HG03066 (cell line): ENCODE results near the gene LUC7L2.
"Not testable (repeated sequence)": the region's sequence is repeated elsewhere in the genome, so short reads cannot be mapped to it uniquely, and the experiment has no call there.

Experiments used
- ATAC-seq: cut with Tn5 transposase; IDR thresholded peaks from one replicate; pipeline ENCODE4 v1.9.1; 2021; ENCODE audit warnings: low read depth; ENCODE audit not compliant: unreplicated experiment

The LUC7L2 gene

DNA sequence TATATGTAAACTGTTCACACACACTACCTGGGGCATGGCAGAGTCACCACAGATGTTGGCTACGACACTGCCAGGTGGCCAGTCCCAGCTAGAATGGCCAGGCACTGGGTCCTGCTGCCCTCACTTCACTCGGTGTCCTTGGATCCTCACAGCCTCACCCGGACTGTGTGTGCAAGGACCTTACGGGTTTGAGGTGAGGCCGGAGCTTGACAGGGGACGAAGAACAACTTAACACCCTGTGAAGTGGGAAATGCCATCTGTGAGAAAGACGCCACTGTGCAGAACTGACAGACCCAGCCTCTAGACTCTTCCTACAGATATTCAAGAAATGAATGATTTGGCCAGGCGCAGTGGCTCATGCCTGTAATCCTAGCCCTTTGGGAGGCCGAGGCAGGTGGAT is 77.1 kb downstream of the LUC7L2 start:
- ATAC-seq: no peak

GRCh38 chr7:139439375-139439774 is 79.7 kb downstream of the LUC7L2 start:
- no peak for ATAC-seq

GRCh38 chr7:139441961-139442360 is 82.3 kb downstream of the LUC7L2 start:
- ATAC-seq: no peak

DNA sequence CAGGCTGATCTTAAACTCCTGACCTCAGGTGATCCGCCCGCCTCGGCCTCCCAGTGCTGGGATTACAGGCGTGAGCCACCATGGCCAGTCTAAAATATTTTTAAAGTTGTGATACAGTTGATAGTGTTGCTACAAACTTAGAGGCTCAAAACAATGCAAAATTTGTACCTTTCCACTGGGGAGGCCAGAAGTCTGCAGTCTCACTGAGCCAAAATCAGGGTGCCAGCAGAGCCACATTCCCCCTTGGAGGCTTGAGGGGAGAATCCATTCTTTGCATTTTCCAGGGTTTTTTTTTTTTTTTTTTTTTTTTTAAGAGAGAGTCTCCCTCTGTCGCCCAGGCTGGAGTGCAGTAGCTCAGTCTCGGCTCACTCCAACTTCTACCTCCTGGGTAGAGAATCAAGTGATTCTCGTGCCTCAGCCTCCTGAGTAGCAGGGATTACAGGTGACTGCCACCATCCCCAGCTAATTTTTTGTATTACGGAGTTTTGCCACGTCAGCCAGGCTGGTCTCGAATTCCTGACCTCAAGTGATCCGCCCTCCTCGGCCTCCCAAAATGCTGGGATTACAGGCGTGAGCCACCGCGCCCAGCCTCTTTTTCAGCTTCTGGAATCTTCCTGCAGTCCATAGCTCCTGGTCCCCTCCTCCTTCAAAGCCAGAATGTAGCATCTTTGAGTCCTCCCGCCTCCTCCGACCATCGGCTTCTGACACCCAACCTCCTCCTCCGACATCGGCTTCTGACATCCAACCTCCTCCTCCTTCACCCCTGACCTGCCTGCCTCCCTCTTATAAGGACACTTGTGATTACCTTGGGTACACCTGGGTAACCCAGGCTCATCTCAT is 86.6 kb downstream of the LUC7L2 start:
- no peak for ATAC-seq

- ATAC-seq: no peak
These were observed 91.2 kb downstream of the LUC7L2 start for GRCh38 chr7:139450851-139451250.

GRCh38 chr7:139451638-139452037 is 91.9 kb downstream of the LUC7L2 start:
- ATAC-seq: no peak

- no peak for ATAC-seq
These were observed 93.4 kb downstream of the LUC7L2 start for GRCh38 chr7:139452958-139453672.

DNA sequence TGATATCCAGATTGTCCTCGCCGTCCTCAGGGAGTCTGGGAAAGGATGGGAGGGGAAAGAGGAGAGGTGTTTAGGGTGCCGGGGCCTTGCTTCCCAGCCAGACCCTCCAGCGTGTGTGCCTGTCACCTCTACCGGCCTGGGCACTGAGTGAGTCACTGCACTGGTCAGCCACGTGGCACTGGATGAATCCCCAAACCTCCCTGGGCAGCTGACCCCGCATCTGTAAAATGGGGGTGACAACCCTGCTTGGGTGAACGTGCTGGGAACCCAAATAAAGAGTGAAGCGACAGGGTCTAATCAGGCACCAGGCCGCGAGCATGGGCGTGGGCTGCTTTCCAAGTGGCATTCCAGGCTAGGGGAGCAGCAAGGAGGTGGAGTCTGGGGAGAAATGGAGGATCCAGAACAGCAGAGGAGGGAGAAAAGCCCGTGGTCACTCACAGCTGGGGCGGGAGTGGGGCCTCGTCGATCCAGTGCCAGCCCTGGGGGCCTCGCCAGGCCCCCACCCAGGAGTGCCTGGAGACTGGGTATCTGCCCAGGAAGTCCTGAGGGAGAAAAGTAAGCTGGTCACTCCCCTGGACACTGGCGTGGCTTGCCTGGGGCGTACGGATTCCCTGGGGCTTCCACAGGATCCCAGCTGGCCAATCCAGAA is 94.1 kb downstream of the LUC7L2 start:
- ATAC-seq: no peak

DNA sequence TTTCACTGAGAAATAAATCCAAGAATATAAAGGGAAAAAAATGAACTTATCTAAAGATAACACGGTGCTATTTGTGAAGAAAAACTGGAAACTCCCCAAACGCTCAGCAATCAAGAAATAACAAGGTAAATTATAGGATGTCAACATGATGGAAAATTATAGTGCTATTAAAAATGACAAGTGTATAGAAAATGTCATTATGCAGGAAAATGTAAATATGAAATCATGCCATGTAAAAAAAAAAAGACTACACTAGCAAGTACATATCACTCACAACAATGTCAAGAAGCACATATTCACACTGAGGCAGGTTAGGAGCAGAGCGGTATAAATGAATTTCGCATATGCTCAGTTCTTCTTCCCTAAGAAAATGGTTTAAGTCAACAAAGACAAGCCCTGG is 96.1 kb downstream of the LUC7L2 start:
- ATAC-seq: no peak

DNA sequence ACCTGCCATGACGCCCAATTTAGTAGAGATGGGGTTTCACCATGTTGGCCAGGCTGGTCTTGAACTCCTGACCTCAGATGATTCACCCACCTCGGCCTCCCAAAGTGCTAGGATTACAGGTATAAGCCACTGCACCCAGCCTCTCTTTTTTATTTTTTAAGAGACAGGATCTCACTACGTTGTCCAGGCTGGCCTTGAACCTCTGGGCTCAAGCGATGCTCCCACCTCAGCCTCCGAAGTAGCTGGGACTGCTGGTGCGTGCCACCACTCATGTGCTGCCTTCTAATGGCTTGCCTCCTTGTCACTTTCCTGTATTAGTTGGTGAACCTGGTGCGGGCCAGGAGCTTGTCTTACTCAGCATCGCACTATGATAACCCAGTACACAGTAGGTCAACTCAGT is 96.8 kb downstream of the LUC7L2 start:
- ATAC-seq: no peak

- ATAC-seq: no peak
These were observed 97.7 kb downstream of the LUC7L2 start for GRCh38 chr7:139457153-139457946.

- not testable (repeated sequence) for ATAC-seq
These were observed 103.7 kb downstream of the LUC7L2 start for GRCh38 chr7:139463421-139463820.

GRCh38 chr7:139464511-139464910 is 104.8 kb downstream of the LUC7L2 start:
- not testable (repeated sequence) for ATAC-seq

DNA sequence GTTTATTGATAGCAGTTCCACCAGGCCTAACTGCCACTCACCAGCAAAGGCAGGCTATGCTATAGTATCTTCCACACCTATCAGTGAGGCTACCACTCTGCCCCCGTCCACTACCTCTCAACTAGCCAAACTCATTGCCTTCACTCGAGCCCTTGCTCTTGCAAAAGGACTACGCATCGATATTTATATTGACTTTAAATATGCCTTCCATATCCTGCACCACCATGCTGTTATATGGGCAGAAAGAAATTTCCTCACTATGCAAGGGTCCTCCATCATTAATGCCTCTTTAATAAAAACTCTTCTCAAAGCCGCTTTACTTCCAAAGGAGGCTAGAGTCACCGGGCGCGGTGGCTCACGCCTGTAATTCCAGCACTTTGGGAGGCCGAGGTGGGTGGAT is 105.4 kb downstream of the LUC7L2 start:
- not testable (repeated sequence) for ATAC-seq

DNA sequence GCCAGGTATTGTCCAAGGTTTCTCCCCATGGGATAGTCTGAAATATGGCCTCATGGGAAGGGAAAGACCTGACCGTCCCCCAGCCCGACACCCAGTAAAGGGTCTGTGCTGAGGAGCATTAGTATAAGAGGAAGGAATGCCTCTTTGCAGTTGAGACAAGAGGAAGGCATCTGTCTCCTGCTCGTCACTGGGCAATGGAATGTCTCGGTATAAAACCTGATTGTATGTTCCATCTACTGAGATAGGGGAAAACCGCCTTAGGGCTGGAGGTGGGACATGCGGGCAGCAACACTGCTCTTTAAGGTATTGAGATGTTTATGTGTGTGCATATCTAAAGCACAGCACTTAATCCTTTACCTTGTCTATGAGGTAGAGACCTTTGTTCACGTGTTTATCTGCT is 108.0 kb downstream of the LUC7L2 start:
- ATAC-seq: not testable (repeated sequence)

- not testable (repeated sequence) for ATAC-seq
These were observed 108.6 kb downstream of the LUC7L2 start for GRCh38 chr7:139468281-139468680.

- ATAC-seq: no peak
These were observed 112.2 kb downstream of the LUC7L2 start for GRCh38 chr7:139471740-139472353.
